ENCODE measurements around the gene OASL. TPM values are rescaled to one million over a fixed set of nuclear protein-coding genes. Genes with fewer than 3 reads are reported as not detected.

Gene OASL, protein sequence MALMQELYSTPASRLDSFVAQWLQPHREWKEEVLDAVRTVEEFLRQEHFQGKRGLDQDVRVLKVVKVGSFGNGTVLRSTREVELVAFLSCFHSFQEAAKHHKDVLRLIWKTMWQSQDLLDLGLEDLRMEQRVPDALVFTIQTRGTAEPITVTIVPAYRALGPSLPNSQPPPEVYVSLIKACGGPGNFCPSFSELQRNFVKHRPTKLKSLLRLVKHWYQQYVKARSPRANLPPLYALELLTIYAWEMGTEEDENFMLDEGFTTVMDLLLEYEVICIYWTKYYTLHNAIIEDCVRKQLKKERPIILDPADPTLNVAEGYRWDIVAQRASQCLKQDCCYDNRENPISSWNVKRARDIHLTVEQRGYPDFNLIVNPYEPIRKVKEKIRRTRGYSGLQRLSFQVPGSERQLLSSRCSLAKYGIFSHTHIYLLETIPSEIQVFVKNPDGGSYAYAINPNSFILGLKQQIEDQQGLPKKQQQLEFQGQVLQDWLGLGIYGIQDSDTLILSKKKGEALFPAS
- total RNA-seq, result 0.19 and 0.36 TPM in 2 replicates

DNA sequence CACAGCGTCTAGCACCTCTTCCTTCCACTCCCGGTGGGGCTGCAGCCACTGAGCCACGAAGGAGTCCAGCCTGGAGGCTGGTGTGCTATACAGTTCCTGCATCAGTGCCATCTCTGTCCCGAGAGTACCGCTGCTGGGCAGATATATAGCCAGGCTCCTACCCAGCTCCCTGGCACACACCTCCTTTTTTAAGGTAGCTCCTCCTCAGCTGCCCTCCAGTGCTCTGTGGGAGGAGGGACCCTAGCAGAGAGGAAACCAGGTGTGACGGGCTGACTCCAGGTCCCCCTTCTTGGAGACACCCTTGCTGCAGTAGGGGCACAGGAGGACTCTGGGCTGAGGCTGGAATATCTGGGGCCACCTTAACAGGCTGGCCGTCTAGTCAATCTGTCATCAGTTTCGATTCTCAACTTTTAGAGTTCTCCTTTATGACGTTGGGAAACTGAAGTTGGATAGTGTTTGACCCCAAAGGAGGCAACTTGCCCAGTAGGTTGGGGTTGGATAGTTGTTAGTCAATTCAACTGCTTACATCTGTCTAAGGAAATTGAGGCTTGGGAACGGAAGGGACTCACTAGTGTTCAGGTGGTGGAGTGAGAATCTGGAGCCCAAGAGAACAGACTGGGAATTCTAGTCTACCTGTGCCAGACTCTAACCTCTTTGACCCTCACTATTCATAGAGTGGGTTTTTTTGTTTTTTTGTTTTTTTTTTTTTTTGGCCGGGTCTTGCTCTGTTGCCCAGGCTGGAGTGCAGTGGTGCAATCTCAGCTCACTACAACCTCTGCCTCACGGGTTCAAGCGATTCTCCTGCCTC lies at the start of gene OASL:
OASL (minus strand) TSS at position 386 of the 808 bp plus-strand sequence; CDS start at position 111, 275 bp downstream.

DNA sequence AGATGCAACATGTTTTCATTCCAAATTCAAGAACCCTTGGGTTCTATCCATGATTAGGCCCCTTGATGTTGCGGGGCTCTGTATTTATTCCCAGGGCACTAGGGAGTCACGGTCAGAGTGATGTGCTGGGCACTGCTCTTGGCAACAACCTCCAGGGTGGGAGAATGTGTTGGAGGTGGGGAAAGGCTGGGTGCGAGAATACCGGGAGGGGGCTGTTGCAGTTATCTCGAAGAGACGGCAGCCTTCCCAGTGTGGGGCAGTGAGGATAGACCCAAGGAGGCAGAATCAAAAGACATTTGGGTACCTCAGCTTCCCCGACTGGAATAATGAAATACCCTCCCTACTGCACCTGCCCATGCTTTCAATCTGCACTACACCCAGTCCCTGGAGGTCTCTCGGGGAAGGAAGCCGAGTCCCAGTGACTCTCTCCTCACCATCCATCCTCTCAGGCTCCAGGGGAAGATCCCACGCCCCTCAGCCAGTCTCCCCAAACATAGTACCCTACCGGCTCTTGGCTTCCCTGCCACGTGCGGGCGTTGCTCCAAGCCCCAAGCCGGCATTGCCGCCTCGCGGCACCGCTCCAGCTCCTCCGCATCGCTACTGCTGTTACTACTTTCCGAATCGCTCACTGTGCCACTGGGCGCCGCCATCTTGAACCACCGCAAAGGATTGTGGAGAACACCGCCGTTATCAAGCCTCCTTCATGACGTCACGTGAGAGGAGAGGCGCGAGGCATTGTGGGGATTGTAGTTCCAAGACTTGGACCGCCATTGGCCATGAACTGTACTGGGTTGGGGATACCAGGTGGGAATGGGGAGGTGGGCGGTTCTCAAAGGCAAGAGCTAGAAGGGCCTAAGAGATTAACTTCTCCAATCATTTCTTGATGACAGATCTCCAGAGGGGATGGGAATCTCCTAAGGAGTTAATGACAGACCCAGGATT lies 22.9 kb downstream of the OASL start, which contains the start of gene C12orf43:
C12orf43 (minus strand) TSS at position 663 of the 942 bp plus-strand sequence; CDS start at position 650, 13 bp downstream.

DNA sequence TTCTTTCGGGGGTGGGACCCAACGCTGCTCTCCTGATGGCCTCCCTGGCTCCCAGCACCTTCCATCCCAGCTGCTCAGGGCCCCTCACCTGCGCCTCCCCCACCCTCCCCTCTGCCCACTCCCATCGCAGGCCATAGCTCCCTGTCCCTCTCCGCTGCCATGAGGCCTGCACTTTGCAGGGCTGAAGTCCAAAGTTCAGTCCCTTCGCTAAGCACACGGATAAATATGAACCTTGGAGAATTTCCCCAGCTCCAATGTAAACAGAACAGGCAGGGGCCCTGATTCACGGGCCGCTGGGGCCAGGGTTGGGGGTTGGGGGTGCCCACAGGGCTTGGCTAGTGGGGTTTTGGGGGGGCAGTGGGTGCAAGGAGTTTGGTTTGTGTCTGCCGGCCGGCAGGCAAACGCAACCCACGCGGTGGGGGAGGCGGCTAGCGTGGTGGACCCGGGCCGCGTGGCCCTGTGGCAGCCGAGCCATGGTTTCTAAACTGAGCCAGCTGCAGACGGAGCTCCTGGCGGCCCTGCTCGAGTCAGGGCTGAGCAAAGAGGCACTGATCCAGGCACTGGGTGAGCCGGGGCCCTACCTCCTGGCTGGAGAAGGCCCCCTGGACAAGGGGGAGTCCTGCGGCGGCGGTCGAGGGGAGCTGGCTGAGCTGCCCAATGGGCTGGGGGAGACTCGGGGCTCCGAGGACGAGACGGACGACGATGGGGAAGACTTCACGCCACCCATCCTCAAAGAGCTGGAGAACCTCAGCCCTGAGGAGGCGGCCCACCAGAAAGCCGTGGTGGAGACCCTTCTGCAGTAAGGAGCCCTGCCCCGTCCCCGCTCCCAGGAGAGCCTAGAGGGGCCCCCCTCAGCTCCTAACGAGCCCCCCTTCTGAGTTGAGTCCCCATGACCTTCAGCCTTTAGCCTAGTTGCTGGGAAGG lies 60.5 kb downstream of the OASL start, which contains the start of gene HNF1A:
HNF1A (plus strand) TSS at position 248 of the 924 bp plus-strand sequence; CDS start at position 474, 226 bp downstream.

Other genes with a start within 250 kb of the OASL start
- gene SPPL3, start 134.9 kb downstream of the OASL start, total RNA-seq, result 4.4 and 7.6 TPM in 2 replicates
- gene HNF1A, start 60.7 kb downstream of the OASL start, total RNA-seq, result not detected in 2 replicates
- gene C12orf43, start 22.8 kb downstream of the OASL start, total RNA-seq, result 18.8 and 18.9 TPM in 2 replicates
- 0.72 and 0.75 TPM in 2 replicates for gene P2RX7, start 93.6 kb upstream of the OASL start, total RNA-seq
- gene P2RX4, start 170.9 kb upstream of the OASL start, total RNA-seq, result 20.8 and 22.6 TPM in 2 replicates